HG03354 (cell line): ENCODE results near the gene MTSS2.
"Not testable (repeated sequence)": the region's sequence is repeated elsewhere in the genome, so short reads cannot be mapped to it uniquely, and the experiment has no call there.

ENCODE experiments used
- ATAC-seq: cut with Tn5 transposase; IDR thresholded peaks from one replicate; pipeline ENCODE4 v1.9.1; 2021; ENCODE audit warnings: mild to moderate bottlenecking; ENCODE audit not compliant: unreplicated experiment, poor library complexity, severe bottlenecking

The MTSS2 gene

GRCh38 chr16:70678121-70678897 lies 7.5 kb downstream of the MTSS2 start:
- ATAC-seq: no peak

GRCh38 chr16:70677499-70678120 lies 8.2 kb downstream of the MTSS2 start:
- no peak for ATAC-seq

- no peak for ATAC-seq
Measured at GRCh38 chr16:70676675-70677498, 9.0 kb downstream of the MTSS2 start.

- ATAC-seq: no peak
Measured at GRCh38 chr16:70675851-70676513, 9.9 kb downstream of the MTSS2 start.

GRCh38 chr16:70674221-70675014 lies 11.4 kb downstream of the MTSS2 start:
- no peak for ATAC-seq

- ATAC-seq: not testable (repeated sequence)
Measured at GRCh38 chr16:70670938-70671337, 14.9 kb downstream of the MTSS2 start.

GRCh38 chr16:70670175-70670574 lies 15.7 kb downstream of the MTSS2 start:
- no peak for ATAC-seq

- ATAC-seq: no peak
Measured at GRCh38 chr16:70665806-70666735, 19.8 kb downstream of the MTSS2 start.

GRCh38 chr16:70665113-70665694 lies 20.6 kb downstream of the MTSS2 start:
- ATAC-seq: no peak

GRCh38 chr16:70664325-70665112 lies 21.3 kb downstream of the MTSS2 start:
- no peak for ATAC-seq

GRCh38 chr16:70663524-70664324 lies 22.1 kb downstream of the MTSS2 start:
- no peak for ATAC-seq

GRCh38 chr16:70662991-70663523 lies 22.8 kb downstream of the MTSS2 start:
- no peak for ATAC-seq

GRCh38 chr16:70661918-70662641 lies 23.8 kb downstream of the MTSS2 start:
- no peak for ATAC-seq

- ATAC-seq: no peak
Measured at GRCh38 chr16:70661534-70661917, 24.3 kb downstream of the MTSS2 start.

GRCh38 chr16:70660672-70661350 lies 25.0 kb downstream of the MTSS2 start:
- no peak for ATAC-seq
